PC-3 (cell line): ENCODE measurements around the gene THEMIS. TPM values are rescaled to one million over a fixed set of nuclear protein-coding genes. Genes with fewer than 3 reads are reported as not detected.
A peak's percentile ranks its signal among the peaks of the same experiment; 100 is the strongest.

ENCODE experiments used
- ATAC-seq: fragments of 200-7000 bp; cut with Tn5 transposase; 2 replicates; pipeline ENCODE4 v1.9.1; 2020; ENCODE audit warnings: mild to moderate bottlenecking, moderate library complexity
- BruUV-seq: library from RNA; stranded (reverse); fragments of 400-500 nt; replicated peaks from 2 replicates; lab custom pipeline; 2021; lab: Mats Ljungman, UMichigan
- CTCF ChIA-PET: fragments of 300-600 bp; sonication (Branson Sonifier 250); formaldehyde crosslinking; loops from one replicate; lab custom pipeline; 2022; ENCODE audit warnings: antibody characterized with exemption; lab: Charles Lee
- POLR2A ChIA-PET: fragments of 300-600 bp; sonication (Branson Sonifier 250); formaldehyde crosslinking; loops from one replicate; lab custom pipeline; 2022; ENCODE audit warnings: antibody characterized with exemption; ENCODE audit not compliant: unreplicated experiment; lab: Charles Lee
- DNase-seq: peaks from one replicate; pipeline ENCODE4 v3.0.0-alpha.2; 2015
- H2AFZ ChIP-seq: fragments of 300-600 bp; sonication (generic); 2 replicates; pipeline ENCODE4 v1.6.0; 2016; ENCODE audit warnings: antibody characterized with exemption, low read length
- H3F3A ChIP-seq: fragments of 300-600 bp; sonication (generic); one replicate; pipeline ENCODE4 v1.6.0; 2017; ENCODE audit warnings: antibody characterized with exemption, low read length, control low read depth, mild to moderate bottlenecking; ENCODE audit not compliant: unreplicated experiment
- H3K27ac ChIP-seq: fragments of 300-600 bp; sonication (generic); 2 replicates; pipeline ENCODE4 v1.5.1; 2016; ENCODE audit warnings: mild to moderate bottlenecking, low read length
- H3K27me3 ChIP-seq: fragments of 300-600 bp; sonication (generic); 2 replicates; pipeline ENCODE4 v1.6.1; 2016; ENCODE audit warnings: low read length, mixed read lengths
- H3K36me3 ChIP-seq: fragments of 300-600 bp; sonication (generic); 2 replicates; pipeline ENCODE4 v1.6.1; 2016; ENCODE audit warnings: low read depth, mixed run types, low read length, mixed read lengths
- H3K4me1 ChIP-seq: fragments of 300-600 bp; sonication (generic); 2 replicates; pipeline ENCODE4 v1.5.1; 2016; ENCODE audit warnings: low read length; ENCODE audit not compliant: insufficient read depth
- H3K4me2 ChIP-seq: fragments of 300-600 bp; sonication (generic); 2 replicates; pipeline ENCODE4 v1.6.0; 2016; ENCODE audit warnings: low read length
- H3K4me3 ChIP-seq: fragments of 300-600 bp; sonication (generic); 2 replicates; pipeline ENCODE4 v1.5.1; 2016; ENCODE audit warnings: mild to moderate bottlenecking, low read length, mixed read lengths
- H3K79me2 ChIP-seq: fragments of 300-600 bp; sonication (generic); 2 replicates; pipeline ENCODE4 v1.6.1; 2017; ENCODE audit warnings: low read length, mixed read lengths
- H3K9ac ChIP-seq: fragments of 300-600 bp; sonication (generic); 2 replicates; pipeline ENCODE4 v1.6.0; 2016; ENCODE audit warnings: mild to moderate bottlenecking, low read length
- H3K9me2 ChIP-seq: fragments of 300-600 bp; sonication (generic); replicated peaks from 2 replicates; pipeline ENCODE4 v1.6.1; 2016; ENCODE audit warnings: mixed run types, low read length, mixed read lengths
- H3K9me3 ChIP-seq: fragments of 300-600 bp; sonication (generic); 2 replicates; pipeline ENCODE4 v1.6.1; 2016; ENCODE audit warnings: low read length, mixed read lengths
- H4K20me1 ChIP-seq: fragments of 300-600 bp; sonication (generic); 2 replicates; pipeline ENCODE4 v1.6.1; 2016; ENCODE audit warnings: low read length, mixed read lengths
- EZH2 ChIP-seq: fragments of 300-600 bp; sonication (generic); IDR thresholded peaks from one replicate; pipeline ENCODE4 v1.6.1; 2017; ENCODE audit warnings: antibody characterized with exemption, mild to moderate bottlenecking, low read length; ENCODE audit not compliant: unreplicated experiment
- EZH2phosphoT487 ChIP-seq: fragments of 300-600 bp; sonication (generic); IDR thresholded peaks from 2 replicates; pipeline ENCODE4 v1.6.1; 2018; ENCODE audit warnings: mild to moderate bottlenecking, antibody characterized with exemption, low read length, borderline replicate concordance
- intact Hi-C: fragments of 100-400 bp; cut with micrococcal nuclease; formaldehyde crosslinking; loops from 2 replicates; pipeline ENCODE4 v1.9.0; 2023
- total RNA-seq: library from RNA; depleted of rRNA; stranded (reverse); fragments of >200 nt; gene quantifications from 2 replicates; pipeline ENCODE4 v1.2.3, GENCODE V29; 2014
- TF ChIP-seq, protein P1 (sequence below): fragments of 300-600 bp; sonication (generic); conservative IDR thresholded peaks from 2 replicates; pipeline ENCODE4 v1.5.1; 2017; ENCODE audit warnings: antibody characterized with exemption, low read depth, mild to moderate bottlenecking, low read length

Gene THEMIS
- total RNA-seq, 1 experiment from 2014 or later, result not detected

DNA sequence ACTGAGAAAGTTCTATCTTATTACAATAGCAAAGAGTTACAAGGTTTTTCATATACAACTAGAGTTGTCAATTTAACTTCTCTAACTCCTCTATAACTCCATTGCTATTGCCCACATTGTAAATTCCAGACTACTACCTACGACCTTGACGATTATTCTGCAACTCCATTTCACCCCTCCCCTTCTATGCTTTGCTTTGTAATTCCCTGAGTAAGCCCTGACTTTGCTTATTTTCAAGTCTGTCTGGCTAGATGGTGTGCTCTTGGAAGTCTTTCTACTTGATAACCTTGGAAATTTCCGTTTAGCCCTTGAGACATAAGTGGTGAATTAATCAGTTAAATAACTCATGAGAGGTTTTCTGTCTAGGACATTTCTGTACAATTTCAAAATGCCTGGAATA, 162.4 kb downstream of the THEMIS start:
- POLR2A ChIA-PET, result no interaction called here
- Histone ChIP-seq H3K27me3 (0 out of 2 replicates have a peak, but pooled peaks cover 4% of the 10 kb centered on the region), H3K4me3 (no peak overlapping the region), H3F3A (no peaks in the 10 kb centered on the region), H3K9ac (no peak overlapping the region), H3K36me3 (no peaks in the 10 kb centered on the region; the same call in 1 of the 2 replicates), H3K4me2 (no peak overlapping the region), H3K79me2 (no peaks in the 10 kb centered on the region), H2AFZ (no peak overlapping the region), H3K27ac (no peak overlapping the region), H3K4me1 (no peaks in the 10 kb centered on the region), H4K20me1 (no peaks in the 10 kb centered on the region), H3K9me2 (no peaks in the 10 kb centered on the region), H3K9me3 (no peaks in the 10 kb centered on the region)
- intact Hi-C loops, result loop anchor here (10.0 kb wide), 1 partner anchor 116 kb away; no protein-coding TSS in a partner anchor
- ATAC-seq, result no peak
- TF ChIP-seq EZH2 (no peak), EZH2phosphoT487 (no peak)
- TF ChIP-seq, protein P1, sequence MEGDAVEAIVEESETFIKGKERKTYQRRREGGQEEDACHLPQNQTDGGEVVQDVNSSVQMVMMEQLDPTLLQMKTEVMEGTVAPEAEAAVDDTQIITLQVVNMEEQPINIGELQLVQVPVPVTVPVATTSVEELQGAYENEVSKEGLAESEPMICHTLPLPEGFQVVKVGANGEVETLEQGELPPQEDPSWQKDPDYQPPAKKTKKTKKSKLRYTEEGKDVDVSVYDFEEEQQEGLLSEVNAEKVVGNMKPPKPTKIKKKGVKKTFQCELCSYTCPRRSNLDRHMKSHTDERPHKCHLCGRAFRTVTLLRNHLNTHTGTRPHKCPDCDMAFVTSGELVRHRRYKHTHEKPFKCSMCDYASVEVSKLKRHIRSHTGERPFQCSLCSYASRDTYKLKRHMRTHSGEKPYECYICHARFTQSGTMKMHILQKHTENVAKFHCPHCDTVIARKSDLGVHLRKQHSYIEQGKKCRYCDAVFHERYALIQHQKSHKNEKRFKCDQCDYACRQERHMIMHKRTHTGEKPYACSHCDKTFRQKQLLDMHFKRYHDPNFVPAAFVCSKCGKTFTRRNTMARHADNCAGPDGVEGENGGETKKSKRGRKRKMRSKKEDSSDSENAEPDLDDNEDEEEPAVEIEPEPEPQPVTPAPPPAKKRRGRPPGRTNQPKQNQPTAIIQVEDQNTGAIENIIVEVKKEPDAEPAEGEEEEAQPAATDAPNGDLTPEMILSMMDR, result no peak
- no TSS peak for BruUV-seq
- no peak for DNase-seq
- CTCF ChIA-PET, result interaction anchor here (0.7 kb wide), 1 partner anchor 557 kb away, joined by 3 read pairs; no protein-coding TSS in a partner anchor

GRCh38 chr6:127737768-127738167, 163.1 kb downstream of the THEMIS start:
- Histone ChIP-seq H3K36me3 (no peaks in the 10 kb centered on the region; the same call in 1 of the 2 replicates), H3K4me3 (no peak overlapping the region), H3K27ac (no peak overlapping the region), H3K9me3 (no peaks in the 10 kb centered on the region), H3K79me2 (no peaks in the 10 kb centered on the region), H3K27me3 (peaks cover 10% of the 10 kb centered on the region; the same call in 1 of the 2 replicates), H2AFZ (no peak overlapping the region), H3K9me2 (no peaks in the 10 kb centered on the region), H3K4me2 (no peak overlapping the region), H3F3A (no peaks in the 10 kb centered on the region), H4K20me1 (no peaks in the 10 kb centered on the region), H3K4me1 (no peaks in the 10 kb centered on the region), H3K9ac (no peak overlapping the region)
- DNase-seq (no peak), ATAC-seq (no peak; the same call in 1 of the 2 replicates)
- BruUV-seq, result no TSS peak
- ChIA-PET POLR2A (no interaction called here), CTCF (interaction anchor here (0.7 kb wide), 1 partner anchor 558 kb away, joined by 3 read pairs; no protein-coding TSS in a partner anchor)
- intact Hi-C loops, result loop anchor here (2.0 to 10.0 kb wide), 4 partner anchors 117 to 993 kb away; no protein-coding TSS in a partner anchor
- TF ChIP-seq, protein P1, result no peak
- TF ChIP-seq EZH2phosphoT487 (no peak), EZH2 (no peak)

- H3K9ac ChIP-seq, result no peak overlapping the region
- no peaks in the 10 kb centered on the region for H3K9me3 ChIP-seq
- no peaks in the 10 kb centered on the region for H3K4me1 ChIP-seq
- no peaks in the 10 kb centered on the region for H3F3A ChIP-seq
- ChIA-PET CTCF (interaction anchor here (0.7 kb wide), 1 partner anchor 118 kb away, joined by 3 read pairs; no protein-coding TSS in a partner anchor), POLR2A (no interaction called here)
- intact Hi-C loops, result loop anchor here (2.0 to 10.0 kb wide), 4 partner anchors 118 to 994 kb away; no protein-coding TSS in a partner anchor
- no peaks in the 10 kb centered on the region for H3K79me2 ChIP-seq
- no peak overlapping the region for H3K27ac ChIP-seq
- peak; percentile 87 for ATAC-seq
- TF ChIP-seq EZH2 (no peak), EZH2phosphoT487 (no peak)
- TF ChIP-seq, protein P1, result peak; percentile 75
- no peak overlapping the region for H3K4me3 ChIP-seq
- H4K20me1 ChIP-seq, result no peaks in the 10 kb centered on the region
- no peak overlapping the region for H2AFZ ChIP-seq
- H3K36me3 ChIP-seq, result no peaks in the 10 kb centered on the region; the same call in 1 of the 2 replicates
- no TSS peak for BruUV-seq
- peak; percentile 71 for DNase-seq
- no peaks in the 10 kb centered on the region for H3K9me2 ChIP-seq
- no peak overlapping the region for H3K4me2 ChIP-seq
- peaks cover 14% of the 10 kb centered on the region; the same call in 1 of the 2 replicates for H3K27me3 ChIP-seq
Measured at GRCh38 chr6:127737009-127737486, 163.8 kb downstream of the THEMIS start.
